GM12878 (cell line): Measurements from ENCODE around the gene SEC24D. TPM values are rescaled to one million over a fixed set of nuclear protein-coding genes. Genes with fewer than 3 reads are reported as not detected.

Experiments
- ATAC-seq: fragments of 200-7000 bp; cut with Tn5 transposase; 3 replicates; pipeline ENCODE4 v1.9.1; 2020; ENCODE audit warnings: mild to moderate bottlenecking, moderate library complexity
- BruUV-seq: library from RNA; stranded (reverse); fragments of 400-500 nt; replicated peaks from 2 replicates; lab custom pipeline; 2021; lab: Mats Ljungman, UMichigan
- CTCF ChIA-PET: fragments of 300-600 bp; sonication (Branson Sonifier 250); formaldehyde crosslinking; extraction: SDS; loops from one replicate; lab custom pipeline; 2021; ENCODE audit warnings: inconsistent platforms; lab: Yijun Ruan, JAX
- POLR2A ChIA-PET: fragments of 350-600 bp; formaldehyde crosslinking; extraction: SDS; loops from one replicate; lab custom pipeline; 2021; ENCODE audit warnings: inconsistent platforms; lab: Charles Lee
- RAD21 ChIA-PET: fragments of 300-600 bp; sonication (Branson Sonifier 250); formaldehyde crosslinking; loops from one replicate; lab custom pipeline; 2023; ENCODE audit warnings: antibody characterized with exemption; ENCODE audit not compliant: unreplicated experiment; lab: Charles Lee
- SMC1A ChIA-PET: fragments of 300-600 bp; sonication (Branson Sonifier 250); formaldehyde crosslinking; loops from one replicate; lab custom pipeline; 2023; ENCODE audit not compliant: unreplicated experiment, uncharacterized antibody; lab: Charles Lee
- DNase-seq: peaks from one replicate; pipeline ENCODE4 v3.0.0-alpha.2; 2011; ENCODE audit warnings: low read depth, low spot score
- FAIRE-seq: peaks from 3 replicates; lab custom pipeline; 2011; peaks lifted over from hg19 to GRCh38; lab: Jason Lieb, UNC
- H2AFZ ChIP-seq: 2 replicates; pipeline ENCODE4 v1.6.0; 2011; ENCODE audit warnings: low read depth, low read length, control low read depth; ENCODE audit not compliant: control insufficient read depth
- H3K27ac ChIP-seq: 2 replicates; pipeline ENCODE4 v1.5.1; 2011; ENCODE audit warnings: control low read depth; ENCODE audit not compliant: control insufficient read depth, insufficient read depth
- H3K27me3 ChIP-seq, 2 experiments: replicated peaks in 1 of 2; 2 replicates each; pipeline versions ENCODE4 v1.6.0 to v1.6.1; 2011; ENCODE audit warnings: low read length in 1 of 2; ENCODE audit not compliant: control insufficient read depth in 2 of 2, insufficient read depth in 2 of 2
- H3K36me3 ChIP-seq, 2 experiments: 2 replicates each; pipeline ENCODE4 v1.5.1; 2011; ENCODE audit warnings: low read length in 1 of 2; ENCODE audit not compliant: control insufficient read depth in 2 of 2, insufficient read depth in 2 of 2
- H3K4me1 ChIP-seq: 2 replicates; pipeline ENCODE4 v1.6.1; 2011; ENCODE audit warnings: mild to moderate bottlenecking, low read length, moderate library complexity, mixed read lengths; ENCODE audit not compliant: control insufficient read depth, insufficient read depth
- H3K4me2 ChIP-seq: 2 replicates; pipeline ENCODE4 v1.6.0; 2011; ENCODE audit warnings: control low read depth; ENCODE audit not compliant: control insufficient read depth, insufficient read depth
- H3K4me3 ChIP-seq: fragments of 200-600 bp; sonication (generic); 2 replicates; pipeline ENCODE4 v1.5.1; 2016
- H3K79me2 ChIP-seq: 2 replicates; pipeline ENCODE4 v1.6.0; 2011; ENCODE audit warnings: low read length; ENCODE audit not compliant: control insufficient read depth, insufficient read depth
- H3K9ac ChIP-seq: 2 replicates; pipeline ENCODE4 v1.8.0; 2011; ENCODE audit warnings: low read length, control low read depth, mixed read lengths; ENCODE audit not compliant: control insufficient read depth, insufficient read depth
- H3K9me3 ChIP-seq: replicated peaks from 3 replicates; pipeline ENCODE4 v1.5.1; 2011; ENCODE audit warnings: mild to moderate bottlenecking, low read length; ENCODE audit not compliant: control insufficient read depth, insufficient read depth
- H4K20me1 ChIP-seq: 2 replicates; pipeline ENCODE4 v1.6.0; 2011; ENCODE audit not compliant: control insufficient read depth, insufficient read depth
- IRF3 ChIP-seq: fragments of 450-650 bp; IDR thresholded peaks from 2 replicates; pipeline ENCODE4 v1.6.1; 2014; ENCODE audit warnings: mild to moderate bottlenecking
- LARP7 ChIP-seq: fragments of 450-650 bp; IDR thresholded peaks from 2 replicates; pipeline ENCODE4 v1.6.1; 2017; ENCODE audit warnings: mild to moderate bottlenecking
- RAD21 ChIP-seq: IDR thresholded peaks from 2 replicates; pipeline ENCODE4 v1.6.1; 2011; ENCODE audit warnings: mild to moderate bottlenecking, low read depth, low read length, moderate library complexity; ENCODE audit not compliant: insufficient read depth
- RCOR1 ChIP-seq: conservative IDR thresholded peaks from 2 replicates; pipeline ENCODE4 v1.6.1; 2012; ENCODE audit warnings: low read depth, low read length, improper control_type of control experiment
- SIX5 ChIP-seq: IDR thresholded peaks from 2 replicates; pipeline ENCODE4 v1.6.1; 2011; ENCODE audit warnings: mild to moderate bottlenecking, low read depth, low read length, moderate library complexity; ENCODE audit not compliant: severe bottlenecking
- SKIL ChIP-seq: fragments of 450-650 bp; IDR thresholded peaks from 2 replicates; pipeline ENCODE4 v1.6.1; 2017; ENCODE audit warnings: mild to moderate bottlenecking, low read depth, inconsistent platforms; ENCODE audit not compliant: poor library complexity, severe bottlenecking
- SMC3 ChIP-seq: IDR thresholded peaks from 2 replicates; pipeline ENCODE4 v1.6.1; 2011; ENCODE audit warnings: low read length, improper control_type of control experiment, borderline replicate concordance
- WGBS: methylation state at CpG from one replicate; pipeline ENCODE4 v1.1.6; 2016; ENCODE audit warnings: low lambda C conversion rate; ENCODE audit not compliant: insufficient replicate concordance, insufficient coverage; ENCODE audit errors: missing lambda C conversion rate; 5-methylcytosine and 5-hydroxymethylcytosine counted together
- in situ Hi-C: fragments of 300-500 bp; cut with MboI; formaldehyde crosslinking; loops from 9 replicates; pipeline ENCODE4 v1.14.3; 2018; ENCODE audit warnings: mixed read lengths
- intact Hi-C: fragments of 100-400 bp; cut with micrococcal nuclease; formaldehyde crosslinking; loops from one replicate; pipeline ENCODE4 v1.14.2; 2022; ENCODE audit not compliant: unreplicated experiment
- polyA plus RNA-seq, 11 experiments: library from polyadenylated mRNA; depleted of rRNA in 4 of 11; unstranded in 6 of 11; stranded (reverse) in 5 of 11; fragments of >200 nt; fragmentation: Nextera tagmentation in 4 of 11; fragmentation: Illumina TruSeq in 1 of 11; extraction: Ambion mirVana in 4 of 11; extraction: Trizol in 1 of 11; gene quantifications; 1 replicate in 1 of 11; 2 replicates in 10 of 11; pipeline versions ENCODE4 v1.2.1 to v1.2.3, GENCODE V29; 2011 to 2016; ENCODE audit warnings: inconsistent platforms in 2 of 11, missing spikeins in 2 of 11, low read depth in 1 of 11
- total RNA-seq, 4 experiments: library from RNA; depleted of rRNA in 3 of 4; stranded (reverse); fragments of >200 nt in 3 of 4; fragmentation: Illumina TruSeq in 1 of 4; extraction: Trizol in 1 of 4; gene quantifications; 2 replicates each; pipeline versions ENCODE4 v1.2.1 to v1.2.3, GENCODE V29; 2013 to 2021

SEC24D gene
- total and polyA plus RNA-seq, 10 of the 15 experiments (the other 5 are each of a cell fraction or from before 2014, with no cell fraction given), result 12.8 to 61.9 (median 25.6) TPM

- in situ Hi-C loops, result no loop called here
- Histone ChIP-seq H3K27ac (no peak overlapping the region), H3K9me3 (no peaks in the 10 kb centered on the region), H3K36me3 (peaks cover 3 to 36% of the 10 kb centered on the region in 2 experiments), H3K4me1 (no peaks in the 10 kb centered on the region), H4K20me1 (no peaks in the 10 kb centered on the region), H3K79me2 (no peaks in the 10 kb centered on the region), H3K4me2 (no peak overlapping the region), H3K4me3 (no peak overlapping the region), H3K9ac (no peak overlapping the region), H3K27me3 (no peaks in the 10 kb centered on the region), H2AFZ (no peak overlapping the region)
- SMC1A ChIA-PET, result interaction anchor here (0.6 to 1.0 kb wide), 3 partner anchors 15 to 149 kb away, joined by 3 to 4 read pairs (median 3); no protein-coding TSS in a partner anchor
- FAIRE-seq (no peak), ATAC-seq (no peak; the same call in 2 of the 3 replicates), DNase-seq (no peak)
- TF ChIP-seq LARP7 (no peak), SKIL (no peak), RAD21 (peak; percentile 22; the same call in 1 of the 2 replicates), IRF3 (no peak), SMC3 (peak; percentile 16; the same call in 1 of the 2 replicates), RCOR1 (no peak), SIX5 (no peak)
- POLR2A ChIA-PET, result no interaction called here
- WGBS, result 34% methylated on average over 5 of the region's 5 CpGs
- CTCF ChIA-PET, result interaction anchor here (0.8 to 2.3 kb wide), 14 partner anchors 8 to 229 kb away, joined by 3 to 15 read pairs (median 3); no protein-coding TSS in a partner anchor
- BruUV-seq, result no TSS peak
- intact Hi-C loops, result no loop called here
- RAD21 ChIA-PET, result interaction anchor here (1.0 kb wide), 1 partner anchor 150 kb away, joined by 6 read pairs; no protein-coding TSS in a partner anchor
These were observed 95.1 kb downstream of the SEC24D start for GRCh38 chr4:118740869-118741268.
